CD1c-positive myeloid dendritic cell (primary cell): ENCODE data around the gene CDK10.
A peak's percentile ranks its signal among the peaks of the same experiment; 100 is the strongest.
"Not testable (repeated sequence)": the region's sequence is repeated elsewhere in the genome, so short reads cannot be mapped to it uniquely, and the experiment has no call there.

Experiments used
- DNase-seq: peaks from one replicate; pipeline ENCODE4 v3.0.0-alpha.2; 2016; ENCODE audit errors: extremely low spot score

The CDK10 gene, protein sequence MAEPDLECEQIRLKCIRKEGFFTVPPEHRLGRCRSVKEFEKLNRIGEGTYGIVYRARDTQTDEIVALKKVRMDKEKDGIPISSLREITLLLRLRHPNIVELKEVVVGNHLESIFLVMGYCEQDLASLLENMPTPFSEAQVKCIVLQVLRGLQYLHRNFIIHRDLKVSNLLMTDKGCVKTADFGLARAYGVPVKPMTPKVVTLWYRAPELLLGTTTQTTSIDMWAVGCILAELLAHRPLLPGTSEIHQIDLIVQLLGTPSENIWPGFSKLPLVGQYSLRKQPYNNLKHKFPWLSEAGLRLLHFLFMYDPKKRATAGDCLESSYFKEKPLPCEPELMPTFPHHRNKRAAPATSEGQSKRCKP

DNA sequence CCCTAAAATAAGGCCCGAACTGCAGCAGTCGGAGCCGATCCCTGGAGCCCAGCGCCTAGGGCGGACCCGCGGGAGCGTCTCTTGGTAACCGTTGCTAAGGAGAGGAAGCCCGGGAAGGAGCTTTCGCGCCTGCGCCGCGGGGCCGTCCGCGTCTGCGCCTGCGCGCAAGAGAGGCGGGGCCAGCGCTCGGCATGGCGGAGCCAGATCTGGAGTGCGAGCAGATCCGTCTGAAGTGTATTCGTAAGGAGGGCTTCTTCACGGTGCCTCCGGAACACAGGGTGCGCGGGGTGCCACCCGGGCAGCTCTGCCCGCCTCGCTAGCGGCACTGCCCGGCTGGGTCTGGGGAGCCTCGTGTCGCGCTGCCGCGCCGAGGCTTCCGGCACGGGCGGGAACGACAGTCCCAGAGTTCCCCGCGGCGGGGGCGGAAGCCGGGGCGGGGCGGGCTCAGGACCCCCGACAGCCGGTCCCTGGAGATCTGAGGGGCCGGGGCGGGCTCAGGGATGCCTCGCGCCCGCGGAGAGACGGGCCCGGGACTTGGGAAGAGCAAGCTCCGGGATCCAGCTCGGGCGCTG is at the start of gene CDK10:
CDK10 (plus strand) TSS at position 170 of the 572 bp plus-strand sequence; CDS start at position 192, 22 bp downstream.
- peak; percentile 97 for DNase-seq

DNA sequence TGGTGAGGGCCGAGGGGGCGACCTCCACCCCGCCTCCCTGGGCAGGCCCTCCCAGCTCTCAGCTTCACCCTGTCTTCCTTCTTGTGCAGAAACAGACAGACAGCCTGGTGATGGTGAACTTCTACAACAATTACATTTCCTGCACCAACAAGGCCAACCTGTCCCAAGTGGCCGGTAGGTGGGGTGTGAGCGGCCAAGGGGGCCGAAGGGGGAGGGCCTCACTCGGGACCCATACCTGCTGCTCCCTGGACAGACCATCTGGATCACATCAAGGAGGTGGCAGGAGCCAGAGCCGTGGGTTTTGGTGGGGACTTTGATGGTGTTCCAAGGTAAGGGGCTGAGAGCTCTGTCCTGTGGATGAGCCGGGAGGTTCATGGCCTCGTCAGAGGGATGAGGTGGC is 49.1 kb upstream of the CDK10 start:
- DNase-seq: no peak

DNA sequence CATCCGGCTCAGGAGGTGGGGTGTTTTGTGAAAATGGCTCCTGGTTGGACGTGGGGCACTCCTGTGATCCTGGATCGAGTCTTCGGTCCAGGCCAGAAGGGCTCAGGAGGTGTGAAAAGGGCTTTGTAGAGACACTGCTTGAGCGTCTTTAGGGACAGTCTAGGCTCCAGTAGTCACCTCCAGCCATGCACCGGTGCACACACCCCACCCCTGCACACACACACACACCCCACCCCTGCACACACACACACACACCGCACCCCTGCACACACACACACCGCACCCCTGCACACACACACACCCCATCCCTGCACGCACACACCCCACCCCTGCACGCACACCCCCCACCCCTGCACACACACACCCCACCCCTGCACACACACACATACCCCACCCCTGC is 48.0 kb upstream of the CDK10 start:
- DNase-seq: no peak

DNA sequence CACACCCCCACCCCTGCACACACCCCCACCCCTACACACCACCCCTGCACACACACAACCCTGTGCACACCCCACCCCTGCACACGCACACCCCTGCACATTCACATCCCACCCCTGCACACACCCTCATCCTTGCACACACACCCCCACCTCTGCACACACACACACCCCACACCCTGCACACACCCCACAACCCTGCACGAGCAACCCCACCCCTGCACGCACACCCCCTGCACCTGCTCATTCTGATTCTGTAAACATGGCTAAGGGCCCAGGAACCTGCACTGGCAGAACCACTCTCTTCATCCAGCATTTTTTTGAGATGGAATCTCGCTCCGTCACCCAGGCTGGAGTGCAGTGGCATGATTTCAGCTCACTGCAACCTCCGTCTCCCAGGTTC is 47.1 kb upstream of the CDK10 start:
- no peak for DNase-seq

DNA sequence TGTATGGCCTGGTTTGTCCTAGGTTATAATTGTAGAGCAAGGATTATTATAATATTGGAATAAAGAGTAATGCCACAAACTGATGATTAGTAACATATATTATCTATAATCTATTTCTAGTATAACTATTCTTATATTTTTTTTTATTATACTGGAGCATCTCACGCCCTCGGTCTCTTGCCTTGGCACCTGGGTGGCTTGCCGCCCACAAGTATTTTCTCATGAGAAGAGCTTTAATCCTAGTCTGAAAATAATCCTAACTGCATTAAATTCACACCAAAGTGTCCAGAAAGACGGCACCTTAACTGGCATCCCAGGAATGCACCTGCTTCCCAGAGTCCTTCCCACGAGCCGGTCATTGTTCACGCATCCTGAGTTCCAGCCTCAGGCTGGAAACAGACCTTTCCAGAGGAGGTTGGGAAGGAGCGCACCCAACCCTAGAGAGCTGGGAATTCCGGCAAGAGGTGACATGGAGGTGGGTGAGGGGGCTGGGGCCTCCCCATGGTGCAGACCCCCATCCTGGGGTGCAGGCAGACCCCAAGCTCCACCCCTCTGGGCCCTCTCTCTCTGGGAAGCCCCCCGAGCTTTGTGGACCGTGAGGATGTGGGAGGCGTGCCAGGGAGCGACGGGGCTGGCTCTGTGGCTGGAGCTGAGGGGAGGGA is 44.9 kb upstream of the CDK10 start:
- DNase-seq: no peak

DNA sequence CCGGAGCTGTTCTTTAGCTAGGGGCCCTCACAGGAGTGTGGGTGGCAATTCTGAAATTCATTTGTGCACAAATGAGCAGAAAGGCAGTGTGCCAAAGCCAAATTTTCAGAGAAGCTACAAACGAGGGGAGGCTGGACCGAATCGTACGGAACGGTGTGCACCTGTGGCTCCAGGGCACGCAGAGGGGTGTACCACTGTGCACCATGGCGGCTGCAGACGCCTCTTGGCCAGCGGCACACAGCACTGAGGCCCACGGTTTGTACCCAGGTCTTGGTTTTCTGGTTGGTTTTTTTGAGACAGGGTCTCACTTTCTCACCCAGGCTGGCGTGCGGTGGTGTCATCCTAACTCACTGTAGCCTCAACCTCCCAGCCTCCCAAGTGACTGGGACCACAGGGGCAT is 43.9 kb upstream of the CDK10 start:
- no peak for DNase-seq

DNA sequence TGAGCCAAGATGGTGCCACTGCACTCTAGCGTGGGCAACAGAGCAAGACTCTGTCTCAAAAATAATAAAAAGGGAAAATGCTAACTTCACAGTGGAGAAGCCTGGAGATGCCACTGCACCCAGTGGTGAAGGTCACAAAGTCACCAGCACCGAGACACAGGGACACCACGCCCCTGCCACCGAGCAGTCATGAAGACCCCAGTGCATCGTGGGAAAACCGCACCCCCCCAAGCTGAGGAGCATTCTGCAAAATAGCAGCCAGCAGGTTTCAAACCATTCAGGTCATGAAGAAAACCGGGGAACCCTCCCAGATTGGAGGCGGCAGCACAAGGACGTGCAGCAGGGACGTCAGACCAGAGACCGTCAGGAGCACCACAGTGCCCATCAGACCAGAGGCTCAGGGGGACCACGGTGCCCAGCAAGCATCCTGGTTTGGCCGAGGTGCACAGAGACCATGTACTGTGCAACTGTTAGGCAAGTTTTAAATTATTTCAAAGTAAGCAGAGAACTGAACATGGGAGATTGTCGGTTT is 42.7 kb upstream of the CDK10 start:
- no peak for DNase-seq

DNA sequence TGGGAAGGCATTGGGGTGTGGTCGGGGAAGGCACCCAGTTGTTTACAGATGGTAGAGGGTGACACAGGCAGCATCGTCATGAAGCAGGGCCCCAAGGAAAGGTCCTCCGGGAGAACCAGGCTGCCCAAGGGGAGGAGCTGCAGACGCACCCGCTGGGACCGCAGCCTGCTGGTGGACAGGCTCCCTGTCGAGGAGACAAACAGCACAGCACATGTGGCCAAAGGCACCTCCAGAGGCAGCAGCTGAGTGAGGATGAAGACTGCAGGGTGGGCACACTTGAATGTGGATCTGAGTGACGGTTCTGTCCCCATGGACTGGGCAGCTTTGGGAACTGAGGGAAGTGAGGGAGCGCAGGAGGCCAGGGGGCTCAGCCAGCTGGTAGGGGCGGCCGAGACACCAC is 41.4 kb upstream of the CDK10 start:
- no peak for DNase-seq

DNA sequence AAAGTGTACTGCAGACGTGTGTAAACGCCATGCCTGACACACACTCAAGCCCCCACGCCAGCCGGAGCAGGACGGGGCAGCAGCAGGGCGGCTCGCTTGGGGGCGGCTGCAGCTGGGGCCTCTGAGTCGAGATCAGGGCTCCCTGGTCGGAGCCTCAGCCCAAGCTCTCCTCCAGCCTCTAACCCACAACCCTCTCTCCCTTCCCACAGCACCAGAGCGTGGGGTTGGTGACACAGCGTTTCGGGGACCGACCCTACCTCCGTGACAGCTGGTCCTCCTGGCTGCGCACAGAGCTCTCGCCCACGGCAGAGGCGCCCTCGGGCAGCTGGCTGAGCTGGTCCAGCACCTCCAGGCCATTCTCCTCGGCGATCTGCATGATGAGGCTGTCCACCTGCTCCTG is 40.2 kb upstream of the CDK10 start:
- no peak for DNase-seq

DNA sequence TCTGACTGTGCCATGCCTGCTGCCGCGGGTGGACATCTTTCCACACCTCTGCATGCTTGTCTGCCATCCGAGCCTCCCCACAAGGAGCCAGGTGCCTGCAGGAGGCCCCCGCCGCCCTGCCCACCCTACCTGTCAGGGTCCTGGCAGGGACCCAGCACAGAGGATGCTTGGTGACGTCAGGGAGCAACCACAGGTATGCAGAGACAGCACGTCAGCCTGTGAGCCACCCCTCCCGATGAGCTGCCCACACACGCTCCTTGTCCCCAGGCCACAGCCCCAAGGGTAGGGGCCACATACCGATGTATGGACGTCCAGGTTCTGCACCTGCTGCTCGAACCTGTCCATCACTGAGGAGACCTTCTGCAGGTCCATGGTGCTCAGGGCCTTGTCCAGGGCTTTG is 39.6 kb upstream of the CDK10 start:
- DNase-seq: no peak

DNA sequence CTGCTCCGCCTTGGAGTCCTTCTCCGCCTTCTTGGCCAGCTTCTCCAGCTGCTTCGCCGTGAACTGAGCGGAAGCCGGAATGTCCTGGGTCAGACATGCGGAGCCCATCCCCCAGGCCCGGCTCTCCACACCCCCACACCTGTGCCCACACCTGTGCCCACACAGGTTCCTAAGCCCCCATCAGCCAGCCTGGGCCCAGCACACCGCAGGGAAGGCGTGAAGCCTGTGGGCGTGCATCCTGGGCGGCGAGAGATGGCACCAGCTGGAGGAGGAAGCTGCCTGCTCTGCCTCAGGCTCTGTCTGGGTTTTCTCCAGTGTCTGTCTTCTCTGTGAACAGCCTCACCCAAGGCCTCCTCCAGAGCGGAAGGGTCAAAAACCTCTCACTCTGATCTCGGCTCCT is 34.9 kb upstream of the CDK10 start:
- DNase-seq: no peak

DNA sequence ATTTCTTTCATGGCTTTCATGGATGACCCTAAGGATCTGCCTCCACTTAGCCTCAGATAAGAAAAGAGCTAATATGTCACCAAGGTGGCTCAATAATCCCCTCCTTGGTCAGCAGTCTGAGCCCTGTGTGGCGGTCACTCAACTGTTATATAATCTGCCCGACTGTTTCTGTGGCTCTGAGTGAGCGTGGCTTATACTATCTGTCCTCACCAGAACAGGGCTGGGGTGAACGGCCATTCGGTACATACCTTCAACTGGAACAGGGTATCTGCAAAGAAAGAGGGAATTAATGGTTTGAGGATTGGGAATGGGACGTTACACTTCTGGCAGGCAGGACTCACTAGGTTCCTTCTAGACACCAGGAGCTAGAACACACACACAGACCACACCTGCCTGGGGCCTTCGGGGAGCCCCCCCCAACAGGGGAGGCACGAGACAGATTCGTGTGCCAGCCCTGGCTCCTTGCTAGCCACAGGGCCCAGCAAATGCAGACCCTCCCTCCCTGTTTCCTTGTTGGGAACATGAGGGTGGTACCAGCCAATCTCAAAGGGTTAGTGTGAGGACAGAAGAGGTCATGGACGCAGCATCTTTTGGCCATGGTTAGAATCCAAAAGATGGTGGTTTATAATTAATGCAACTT is 32.7 kb upstream of the CDK10 start:
- no peak for DNase-seq

DNA sequence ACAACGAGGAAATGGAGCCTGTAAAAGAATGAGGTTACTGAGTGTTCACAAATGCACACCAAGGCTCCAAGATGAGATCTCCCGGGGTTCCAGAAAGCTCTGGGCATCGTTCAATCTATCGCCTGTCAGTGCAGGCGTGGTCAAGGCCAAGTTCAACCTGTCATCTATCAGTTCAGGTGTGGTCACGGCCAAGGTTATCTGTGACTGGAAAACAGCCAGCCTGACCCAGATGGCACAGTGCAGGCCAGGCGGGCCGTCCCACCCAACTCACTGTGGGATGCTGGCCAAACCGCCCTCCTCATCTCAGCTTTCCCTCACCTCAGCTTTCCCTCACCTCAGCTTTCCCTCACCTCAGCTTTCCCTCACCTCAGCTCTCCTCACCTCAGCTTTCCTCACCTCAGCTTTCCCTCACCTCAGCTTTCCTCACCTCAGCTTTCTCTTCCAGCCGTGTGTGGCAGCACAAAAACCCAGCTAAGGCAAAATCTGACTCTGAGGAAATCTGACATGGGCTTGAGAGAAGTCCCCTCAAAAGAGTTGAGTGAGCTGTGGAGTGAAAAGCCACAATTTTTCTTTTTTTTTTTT is 31.3 kb upstream of the CDK10 start:
- DNase-seq: no peak

DNA sequence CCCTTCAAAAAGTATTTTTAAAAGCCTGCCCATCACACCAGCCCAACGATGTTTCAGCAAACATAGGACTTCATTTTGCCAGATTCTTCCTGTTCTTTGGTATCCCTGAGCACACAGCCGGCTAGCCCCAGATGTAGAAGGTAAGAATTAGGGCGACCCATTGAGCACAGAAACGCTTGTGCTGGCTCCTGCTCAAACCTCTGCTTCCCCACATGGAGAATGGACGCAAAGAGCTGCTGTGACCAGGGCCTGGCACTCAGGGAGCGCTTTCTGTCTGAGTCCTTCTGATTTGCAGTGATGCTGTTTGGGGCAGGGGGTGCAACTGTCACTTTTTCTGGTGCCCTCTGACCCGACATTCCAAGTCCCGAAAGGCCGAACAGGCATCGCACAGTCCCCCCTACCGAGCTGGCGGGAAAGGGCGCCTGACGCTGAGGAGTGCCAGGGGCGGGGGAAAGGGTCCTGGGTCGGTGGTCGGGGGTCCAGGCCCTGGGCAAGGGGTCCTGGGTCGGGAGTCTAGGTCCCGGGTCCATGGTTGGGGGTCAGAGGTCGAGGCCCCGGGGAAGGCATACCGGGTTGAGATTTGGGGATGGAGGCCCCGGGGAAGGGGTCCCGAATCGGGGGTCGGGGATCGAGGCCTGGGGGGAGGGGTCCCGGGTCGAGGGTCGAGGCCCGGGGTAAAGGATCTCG is 29.9 kb upstream of the CDK10 start:
- no peak for DNase-seq

DNA sequence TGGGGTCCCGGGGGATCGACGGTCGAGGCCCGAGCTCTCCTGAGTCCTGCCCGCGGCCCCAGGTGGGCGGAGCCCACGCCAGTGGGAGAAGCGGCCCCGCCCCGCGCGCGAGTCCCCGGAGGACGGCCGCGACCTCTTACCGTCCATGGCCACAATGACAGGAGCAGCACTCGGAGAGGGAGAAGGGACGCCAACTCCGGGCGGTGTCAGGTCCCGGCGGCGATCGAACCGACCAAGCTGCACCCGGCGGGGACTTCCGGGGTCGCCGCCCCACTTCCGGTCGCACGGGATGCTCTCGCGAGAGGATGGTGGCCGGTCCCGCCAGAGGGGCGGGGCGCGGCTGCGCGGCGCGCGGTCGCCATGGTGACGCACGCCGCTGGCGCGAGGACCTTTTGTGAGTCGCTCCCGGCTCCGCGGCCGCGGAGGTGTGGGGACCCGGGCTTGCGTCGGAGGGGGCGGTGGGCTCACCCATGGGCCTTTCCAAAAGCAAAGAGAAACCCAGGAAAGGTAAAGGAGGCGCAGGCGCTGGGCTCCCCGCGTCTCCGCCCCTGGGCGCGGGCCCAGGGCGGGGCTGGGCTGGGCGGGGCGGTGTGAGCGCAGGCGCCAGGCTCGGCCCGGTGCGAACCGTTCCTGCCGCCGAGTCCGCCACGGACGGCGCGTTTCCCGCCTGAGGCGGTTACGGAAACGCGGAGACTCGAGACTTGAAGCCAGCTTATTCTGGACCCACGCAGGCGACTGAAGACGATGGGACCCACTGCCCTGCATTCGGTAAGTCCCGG is 28.9 kb upstream of the CDK10 start, which contains the start of the genes CHMP1A and SPATA33:
CHMP1A (minus strand) TSS at position 267 of the 779 bp plus-strand sequence; CDS start at position 147, 120 bp downstream.
SPATA33 (plus strand) TSS at position 395 of the 779 bp plus-strand sequence; CDS start at position 471, 76 bp downstream.
- peak; percentile 95 for DNase-seq

DNA sequence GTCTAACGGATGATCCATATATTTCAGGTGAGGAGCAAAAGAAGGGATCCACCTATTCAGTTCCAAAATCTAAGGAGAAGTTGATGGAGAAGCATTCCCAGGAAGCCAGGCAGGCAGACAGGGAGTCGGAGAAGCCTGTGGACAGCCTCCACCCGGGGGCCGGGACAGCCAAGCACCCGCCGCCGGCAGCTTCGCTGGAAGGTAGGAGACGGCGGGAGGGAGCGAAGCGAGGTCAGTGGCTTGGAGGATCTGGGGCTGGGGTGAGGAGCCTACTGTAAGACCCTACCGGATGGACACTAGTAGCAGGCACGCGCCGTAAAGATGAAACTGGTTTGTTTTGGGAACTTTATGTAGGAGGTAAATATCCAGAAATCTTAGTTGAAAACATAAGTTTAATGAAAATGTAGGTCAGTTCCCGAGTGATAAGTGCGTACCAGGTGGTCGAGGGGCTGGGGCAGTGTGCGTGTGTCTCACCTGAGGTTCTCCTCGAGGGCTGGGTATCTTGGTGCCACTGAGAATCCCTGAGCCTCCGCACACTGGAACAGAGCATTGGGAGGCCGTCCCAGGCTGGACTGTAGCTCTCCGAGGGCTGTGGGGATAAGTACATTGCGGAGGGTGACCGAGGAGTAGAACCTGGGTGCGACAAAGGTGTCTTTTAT is 28.1 kb upstream of the CDK10 start:
- no peak for DNase-seq

DNA sequence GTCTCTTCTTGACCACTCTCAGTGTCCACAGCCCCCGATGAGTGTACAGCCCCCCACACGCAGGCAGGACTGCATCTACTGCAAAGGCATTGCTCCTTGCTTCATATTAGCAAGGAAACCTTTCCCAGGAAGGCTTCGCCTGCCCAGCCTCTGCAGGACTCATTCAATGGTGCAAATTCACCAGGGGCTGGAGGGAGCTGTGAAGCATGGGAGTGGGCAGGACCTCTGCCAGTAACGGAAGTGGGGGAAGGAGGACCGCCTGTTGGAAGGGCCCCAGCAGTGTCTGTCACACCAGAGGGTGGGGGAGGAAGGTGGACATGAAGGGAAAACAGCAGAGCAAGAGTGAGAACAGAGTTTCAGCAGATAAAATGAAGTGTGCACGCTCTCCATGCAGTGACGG is 26.3 kb upstream of the CDK10 start:
- DNase-seq: no peak

DNA sequence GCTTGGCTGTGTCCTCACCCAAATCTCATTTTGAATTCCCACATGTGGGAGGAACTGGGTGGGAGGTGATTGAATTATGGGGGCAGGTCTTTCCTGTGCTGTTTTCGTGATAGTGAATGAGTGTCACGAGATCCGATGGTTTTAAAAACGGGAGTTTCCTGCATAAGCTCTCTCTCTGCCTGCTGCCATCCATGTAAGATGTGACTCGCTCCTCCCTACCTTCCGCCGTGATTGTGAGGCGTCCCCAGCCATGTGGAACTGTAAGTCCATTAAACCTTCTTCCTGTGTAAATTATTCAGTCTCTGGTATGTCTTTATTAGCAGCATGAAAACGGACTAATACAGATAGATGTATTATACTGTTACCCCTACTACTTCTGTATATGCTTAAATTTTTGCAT is 25.3 kb upstream of the CDK10 start:
- DNase-seq: no peak

DNA sequence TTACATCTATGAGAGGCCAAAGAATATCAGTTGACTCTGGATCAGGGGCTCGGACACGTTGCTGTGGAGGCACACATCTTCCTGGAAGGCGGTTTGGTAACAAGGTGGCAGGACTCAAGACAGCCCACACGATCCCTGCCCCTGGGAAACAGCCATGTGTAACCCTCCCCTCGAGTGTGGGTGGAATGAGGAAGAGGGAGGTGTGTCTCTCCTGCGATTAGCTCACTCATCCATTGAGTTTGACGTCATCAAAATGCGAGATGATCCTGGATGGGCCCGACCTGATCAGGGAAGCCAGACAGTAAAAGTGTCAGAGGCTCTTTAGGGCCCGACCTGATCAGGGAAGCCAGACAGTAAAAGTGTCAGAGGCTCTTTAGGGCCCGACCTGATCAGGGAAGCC is 22.3 kb upstream of the CDK10 start:
- not testable (repeated sequence) for DNase-seq

DNA sequence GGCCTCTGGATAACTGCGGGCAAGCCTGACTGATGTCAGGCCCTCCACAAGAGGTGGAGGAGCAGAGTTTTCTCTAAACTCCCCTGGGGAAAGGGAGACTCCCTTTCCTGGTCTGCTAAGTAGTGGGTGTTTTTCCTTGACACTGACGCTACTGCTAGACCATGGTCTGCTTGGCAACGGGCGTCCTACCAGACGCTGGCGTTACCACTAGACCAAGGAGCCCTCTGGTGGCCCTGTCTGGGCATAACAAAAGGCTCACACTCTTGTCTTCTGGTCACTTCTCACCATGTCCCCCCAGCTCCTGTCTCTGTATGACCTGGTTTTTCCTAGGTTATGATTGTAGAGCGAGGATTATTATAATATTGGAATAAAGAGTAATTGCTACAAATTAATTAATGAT is 19.5 kb upstream of the CDK10 start:
- DNase-seq: not testable (repeated sequence)
